AG09319 (cell line): Measurements from ENCODE around the gene SH2B3.
"Not testable (repeated sequence)": the region's sequence is repeated elsewhere in the genome, so short reads cannot be mapped to it uniquely, and the experiment has no call there.

Experiments
- DNase-seq: peaks from one replicate; pipeline ENCODE4 v3.0.0-alpha.2; 2010; ENCODE audit warnings: low read depth; ENCODE audit errors: extremely low read depth
- TF ChIP-seq, protein P1 (sequence below): IDR thresholded peaks from 2 replicates; pipeline ENCODE4 v1.5.1; 2011; ENCODE audit warnings: low read depth, mild to moderate bottlenecking, inconsistent platforms, low read length, moderate library complexity

SH2B3 gene

DNA sequence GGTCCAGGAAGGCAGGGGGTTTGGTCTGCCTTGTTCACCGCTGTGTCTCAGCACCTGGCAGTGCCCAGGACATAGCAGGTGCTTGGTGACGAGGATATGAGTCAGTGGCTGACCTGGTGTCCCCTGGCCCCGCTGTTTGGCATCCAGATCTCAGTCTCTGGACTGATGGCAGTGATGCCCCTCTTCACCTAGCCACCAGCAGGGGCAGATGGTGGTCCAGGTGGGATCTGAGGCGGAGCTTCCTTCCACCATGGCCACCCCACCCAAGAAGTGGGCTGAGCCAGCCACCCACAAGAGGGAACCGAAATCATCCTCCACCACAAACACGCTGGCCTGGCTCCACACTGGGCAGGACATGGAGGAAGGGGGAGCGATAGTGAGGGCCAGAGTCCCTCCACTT, 16.1 kb upstream of the SH2B3 start:
- TF ChIP-seq, protein P1, sequence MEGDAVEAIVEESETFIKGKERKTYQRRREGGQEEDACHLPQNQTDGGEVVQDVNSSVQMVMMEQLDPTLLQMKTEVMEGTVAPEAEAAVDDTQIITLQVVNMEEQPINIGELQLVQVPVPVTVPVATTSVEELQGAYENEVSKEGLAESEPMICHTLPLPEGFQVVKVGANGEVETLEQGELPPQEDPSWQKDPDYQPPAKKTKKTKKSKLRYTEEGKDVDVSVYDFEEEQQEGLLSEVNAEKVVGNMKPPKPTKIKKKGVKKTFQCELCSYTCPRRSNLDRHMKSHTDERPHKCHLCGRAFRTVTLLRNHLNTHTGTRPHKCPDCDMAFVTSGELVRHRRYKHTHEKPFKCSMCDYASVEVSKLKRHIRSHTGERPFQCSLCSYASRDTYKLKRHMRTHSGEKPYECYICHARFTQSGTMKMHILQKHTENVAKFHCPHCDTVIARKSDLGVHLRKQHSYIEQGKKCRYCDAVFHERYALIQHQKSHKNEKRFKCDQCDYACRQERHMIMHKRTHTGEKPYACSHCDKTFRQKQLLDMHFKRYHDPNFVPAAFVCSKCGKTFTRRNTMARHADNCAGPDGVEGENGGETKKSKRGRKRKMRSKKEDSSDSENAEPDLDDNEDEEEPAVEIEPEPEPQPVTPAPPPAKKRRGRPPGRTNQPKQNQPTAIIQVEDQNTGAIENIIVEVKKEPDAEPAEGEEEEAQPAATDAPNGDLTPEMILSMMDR: no peak
- DNase-seq: no peak

DNA sequence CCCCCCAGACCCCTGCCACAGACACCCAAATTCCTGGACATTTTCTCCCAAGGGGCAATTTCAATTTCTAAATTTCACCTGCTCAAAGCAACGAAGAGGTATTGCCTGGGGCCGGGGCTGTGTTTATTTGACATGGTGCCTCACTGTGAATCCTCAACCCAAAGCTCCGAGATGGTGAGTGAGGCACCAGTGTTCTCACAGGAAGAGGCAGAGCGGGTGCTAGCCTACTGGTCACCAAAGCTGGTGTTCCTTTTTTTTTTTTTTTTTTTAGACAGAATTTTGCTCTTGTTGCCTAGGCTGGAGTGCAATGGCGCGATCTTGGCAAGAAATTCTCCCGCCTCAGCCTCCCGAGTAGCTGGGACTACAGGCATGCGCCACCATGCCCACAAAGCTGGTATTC, 14.8 kb upstream of the SH2B3 start:
- TF ChIP-seq, protein P1: no peak
- no peak for DNase-seq

DNA sequence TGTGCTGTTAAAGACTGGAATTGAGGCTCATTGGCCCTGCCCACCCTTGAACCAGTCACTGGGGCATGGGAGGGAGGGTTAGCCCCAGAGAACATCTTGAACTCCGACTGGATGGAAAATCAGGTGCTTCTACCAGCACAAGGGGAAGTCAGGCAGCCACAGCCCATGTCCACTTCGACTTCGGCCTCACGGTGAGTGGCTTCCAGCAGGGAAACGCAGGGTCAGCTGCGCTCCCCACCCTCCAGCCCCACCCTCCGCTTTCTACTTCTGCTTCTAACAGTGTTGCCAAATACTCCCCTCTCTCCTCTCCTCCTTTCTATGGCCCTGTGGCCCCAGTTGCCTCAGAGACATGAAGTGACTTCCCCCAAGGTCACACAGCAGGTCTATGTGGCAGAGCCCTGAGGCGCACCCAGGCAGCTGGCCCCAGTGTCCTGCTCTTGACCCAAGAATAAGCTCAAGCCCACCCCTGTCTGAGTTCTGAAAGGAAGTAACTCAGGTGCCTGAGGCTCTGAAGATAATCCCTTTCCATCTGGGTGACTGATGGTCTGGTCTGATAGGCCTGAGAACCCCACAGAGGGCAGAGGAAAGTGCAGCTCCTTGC, 11.9 kb upstream of the SH2B3 start:
- TF ChIP-seq, protein P1: no peak
- DNase-seq: no peak

GRCh38 chr12:111394480-111394879, 11.2 kb upstream of the SH2B3 start:
- DNase-seq: no peak
- TF ChIP-seq, protein P1: no peak

GRCh38 chr12:111395336-111396187, 10.2 kb upstream of the SH2B3 start:
- no peak for DNase-seq
- TF ChIP-seq, protein P1: no peak

DNA sequence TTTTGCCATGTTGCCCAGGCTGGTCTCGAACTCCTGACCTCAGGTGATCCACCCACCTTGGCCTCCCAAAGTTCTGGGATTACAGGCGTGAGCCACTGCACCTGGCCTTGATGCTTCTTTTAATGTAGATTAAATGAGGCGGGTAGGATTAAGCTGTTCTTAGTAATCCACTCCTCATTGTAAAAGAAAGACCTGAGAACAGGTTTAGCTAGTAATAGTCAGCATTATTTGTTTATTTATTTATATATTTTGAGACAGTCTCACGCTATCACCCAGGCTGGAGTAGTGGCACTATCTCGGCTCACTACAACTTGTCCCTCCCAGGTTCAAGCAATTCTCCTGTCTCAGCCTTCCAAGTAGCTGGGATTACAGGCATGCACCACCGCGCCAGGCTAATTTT, 9.5 kb upstream of the SH2B3 start:
- not testable (repeated sequence) for DNase-seq

- peak; percentile 87 for DNase-seq
- TF ChIP-seq, protein P1: peak; percentile 97
Measured at GRCh38 chr12:111396726-111397445, 8.8 kb upstream of the SH2B3 start.
